Activated CD8-positive, alpha-beta memory T cell treated with anti-CD3 and anti-CD28 coated beads, Interleukin-2, amount 10 ng/mL, durations not matched to agents 7 days and 5 days (primary cell): ENCODE data around the gene PKD1. TPM values are rescaled to one million over a fixed set of nuclear protein-coding genes. Genes with fewer than 3 reads are reported as not detected.
A peak's percentile ranks its signal among the peaks of the same experiment; 100 is the strongest.

Experiments
- ATAC-seq: fragments of 150-1000 bp; cut with Tn5 transposase; one replicate; pipeline ENCODE4 v1.10.0; 2021; ENCODE audit warnings: moderate library complexity
- CTCF ChIA-PET: fragments of 350-600 bp; sonication (Branson Sonifier 250); formaldehyde crosslinking; loops from one replicate; lab custom pipeline; 2021; ENCODE audit warnings: antibody characterized with exemption; lab: Charles Lee
- DNase-seq: peaks from one replicate; pipeline ENCODE4 v3.0.0-alpha.2; 2020
- H3K27ac Mint-ChIP-seq: one replicate; pipeline ENCODE4 v1.8.0; 2021; ENCODE audit warnings: mild to moderate bottlenecking, mixed read lengths
- H3K27me3 Mint-ChIP-seq: one replicate; pipeline ENCODE4 v1.8.0; 2021; ENCODE audit warnings: mixed read lengths
- H3K36me3 Mint-ChIP-seq: one replicate; pipeline ENCODE4 v1.8.0; 2021; ENCODE audit warnings: mild to moderate bottlenecking, mixed read lengths
- H3K4me1 Mint-ChIP-seq: one replicate; pipeline ENCODE4 v1.8.0; 2021; ENCODE audit warnings: mixed read lengths
- H3K4me3 Mint-ChIP-seq: one replicate; pipeline ENCODE4 v1.8.0; 2021; ENCODE audit warnings: mild to moderate bottlenecking, moderate library complexity, mixed read lengths
- H3K9me3 Mint-ChIP-seq: one replicate; pipeline ENCODE4 v1.8.0; 2022; ENCODE audit warnings: low read depth, mixed read lengths
- total RNA-seq, 2 experiments: library from RNA; stranded (reverse); gene quantifications; one replicate each; pipeline ENCODE4 v1.2.3, GENCODE V29; 2021

PKD1 gene
- total RNA-seq, 2 experiments from 2014 or later = 60.1 to 100 TPM

GRCh38 chr16:2152695-2153506, 17.2 kb upstream of the PKD1 start:
- Mint-ChIP-seq H3K36me3 (peaks cover 33% of the 10 kb centered on the region), H3K27ac (peak overlapping the region; percentile 64), H3K4me3 (peak overlapping the region; percentile 96), H3K9me3 (no peaks in the 10 kb centered on the region), H3K4me1 (peaks cover 50% of the 10 kb centered on the region), H3K27me3 (peaks cover 4% of the 10 kb centered on the region)
- ATAC-seq (no peak), DNase-seq (no peak)
- CTCF ChIA-PET = interaction anchor here (0.7 to 6.1 kb wide), 9 partner anchors 10 to 188 kb away, joined by 3 to 78 read pairs (median 6); partner anchors contain the start of genes NTHL1, PGP, PKD1 and RPS2

GRCh38 chr16:2151188-2152091, 15.7 kb upstream of the PKD1 start:
- Mint-ChIP-seq H3K27me3 (peaks cover 7% of the 10 kb centered on the region), H3K4me3 (no peak overlapping the region), H3K36me3 (peaks cover 33% of the 10 kb centered on the region), H3K4me1 (peaks cover 39% of the 10 kb centered on the region), H3K9me3 (no peaks in the 10 kb centered on the region), H3K27ac (peak overlapping the region; percentile 22)
- DNase-seq (no peak), ATAC-seq (no peak)
- CTCF ChIA-PET = interaction anchor here (2.0 to 6.1 kb wide), 3 partner anchors 13 to 147 kb away, joined by 9 to 78 read pairs (median 35); partner anchors contain the start of gene PKD1

- CTCF ChIA-PET = interaction anchor here (0.5 to 5.9 kb wide), 4 partner anchors 10 to 174 kb away, joined by 3 to 35 read pairs (median 12); no protein-coding TSS in a partner anchor
- ATAC-seq (no peak), DNase-seq (no peak)
- no peaks in the 10 kb centered on the region for H3K9me3 Mint-ChIP-seq
- no peak overlapping the region for H3K27ac Mint-ChIP-seq
- H3K4me1 Mint-ChIP-seq = peaks cover 36% of the 10 kb centered on the region
- H3K27me3 Mint-ChIP-seq = peaks cover 7% of the 10 kb centered on the region
- peaks cover 33% of the 10 kb centered on the region for H3K36me3 Mint-ChIP-seq
- H3K4me3 Mint-ChIP-seq = no peak overlapping the region
These were observed 14.9 kb upstream of the PKD1 start for GRCh38 chr16:2150418-2151187.

GRCh38 chr16:2149630-2150417, 14.1 kb upstream of the PKD1 start:
- peaks cover 27% of the 10 kb centered on the region for H3K36me3 Mint-ChIP-seq
- no peaks in the 10 kb centered on the region for H3K9me3 Mint-ChIP-seq
- ATAC-seq = no peak
- CTCF ChIA-PET = interaction anchor here (0.9 to 5.9 kb wide), 5 partner anchors 10 to 146 kb away, joined by 3 to 35 read pairs (median 9); no protein-coding TSS in a partner anchor
- H3K27ac Mint-ChIP-seq = no peak overlapping the region
- peaks cover 7% of the 10 kb centered on the region for H3K27me3 Mint-ChIP-seq
- no peak for DNase-seq
- peaks cover 36% of the 10 kb centered on the region for H3K4me1 Mint-ChIP-seq
- H3K4me3 Mint-ChIP-seq = no peak overlapping the region

GRCh38 chr16:2148714-2149629, 13.3 kb upstream of the PKD1 start:
- Mint-ChIP-seq H3K9me3 (no peaks in the 10 kb centered on the region), H3K4me3 (peak overlapping the region; percentile 18), H3K4me1 (peaks cover 34% of the 10 kb centered on the region), H3K27ac (no peak overlapping the region), H3K36me3 (peaks cover 19% of the 10 kb centered on the region), H3K27me3 (peaks cover 7% of the 10 kb centered on the region)
- CTCF ChIA-PET = interaction anchor here (0.9 to 2.5 kb wide), 4 partner anchors 9 to 126 kb away, joined by 3 to 14 read pairs (median 4); no protein-coding TSS in a partner anchor
- peak; percentile 5 for ATAC-seq
- peak; percentile 56 for DNase-seq

GRCh38 chr16:2147981-2148671, 12.4 kb upstream of the PKD1 start, which contains the start of gene RAB26:
Gene RAB26, plus strand, starts transcription at chr16:2148625. Its CDS starts 159 bp downstream, at chr16:2148784.
- CTCF ChIA-PET = interaction anchor here (1.1 to 2.5 kb wide), 5 partner anchors 8 to 144 kb away, joined by 3 to 14 read pairs (median 7); no protein-coding TSS in a partner anchor
- peaks cover 11% of the 10 kb centered on the region for H3K36me3 Mint-ChIP-seq
- H3K4me3 Mint-ChIP-seq = peak within 1 kb of the TSS; percentile 18
- H3K27ac Mint-ChIP-seq = no peak within 1 kb of the TSS
- ATAC-seq (peak; percentile 54), DNase-seq (peak; percentile 59)
- H3K4me1 Mint-ChIP-seq = peaks cover 26% of the 10 kb centered on the region
- H3K9me3 Mint-ChIP-seq = no peaks in the 10 kb centered on the region
- H3K27me3 Mint-ChIP-seq = peaks cover 7% of the 10 kb centered on the region

- Mint-ChIP-seq H3K36me3 (peaks cover 8% of the 10 kb centered on the region), H3K27me3 (peaks cover 7% of the 10 kb centered on the region), H3K4me3 (no peak overlapping the region), H3K27ac (no peak overlapping the region), H3K4me1 (peaks cover 23% of the 10 kb centered on the region), H3K9me3 (no peaks in the 10 kb centered on the region)
- ATAC-seq = no peak
- CTCF ChIA-PET = interaction anchor here (1.1 to 1.7 kb wide), 4 partner anchors 120 to 143 kb away, joined by 3 to 8 read pairs (median 6); no protein-coding TSS in a partner anchor
- DNase-seq = no peak
These were observed 11.7 kb upstream of the PKD1 start for GRCh38 chr16:2147378-2147777.

- Mint-ChIP-seq H3K9me3 (no peaks in the 10 kb centered on the region), H3K4me3 (no peak overlapping the region), H3K27me3 (peaks cover 7% of the 10 kb centered on the region), H3K36me3 (no peaks in the 10 kb centered on the region), H3K27ac (no peak overlapping the region), H3K4me1 (peaks cover 10% of the 10 kb centered on the region)
- CTCF ChIA-PET = interaction anchor here (0.9 to 8.3 kb wide), 5 partner anchors 9 to 129 kb away, joined by 3 to 118 read pairs (median 5); partner anchors contain the start of genes NPW and TRAF7
- ATAC-seq = no peak
- DNase-seq = no peak
These were observed 10.1 kb upstream of the PKD1 start for GRCh38 chr16:2145843-2146242.

GRCh38 chr16:2143878-2144485, 8.3 kb upstream of the PKD1 start:
- Mint-ChIP-seq H3K4me1 (peaks cover 7% of the 10 kb centered on the region), H3K27ac (no peak overlapping the region), H3K4me3 (no peak overlapping the region), H3K27me3 (peaks cover 4% of the 10 kb centered on the region), H3K36me3 (no peaks in the 10 kb centered on the region), H3K9me3 (no peaks in the 10 kb centered on the region)
- CTCF ChIA-PET = interaction anchor here (8.3 kb wide), 1 partner anchor 122 kb away, joined by 118 read pairs; the partner anchor contains the start of gene NPW
- DNase-seq (no peak), ATAC-seq (no peak)
